HepG2 (cell line): ENCODE measurements around the gene SOST. TPM values are rescaled to one million over a fixed set of nuclear protein-coding genes. Genes with fewer than 3 reads are reported as not detected.

Source experiments
- ATM ChIP-seq: fragments of 450-650 bp; IDR thresholded peaks from 2 replicates; pipeline ENCODE4 v1.7.1; 2017; ENCODE audit warnings: mild to moderate bottlenecking, borderline replicate concordance
- CERS6 ChIP-seq: sonication (generic); formaldehyde crosslinking; IDR thresholded peaks from 2 replicates; pipeline ENCODE4 v1.5.0; 2020; ENCODE audit warnings: missing genetic modification reagents
- DNMT1 ChIP-seq: sonication (generic); formaldehyde crosslinking; IDR thresholded peaks from 2 replicates; pipeline ENCODE4 v1.5.1; 2020; ENCODE audit warnings: mild to moderate bottlenecking, missing genetic modification reagents
- MXD4 ChIP-seq: IDR thresholded peaks from 2 replicates; pipeline ENCODE4 v1.6.1; 2016; ENCODE audit warnings: mild to moderate bottlenecking, missing biosample characterization, missing genetic modification reagents
- ZBTB10 ChIP-seq: sonication (generic); formaldehyde crosslinking; IDR thresholded peaks from 2 replicates; pipeline ENCODE4 v1.4.0; 2020; ENCODE audit warnings: missing genetic modification reagents, borderline replicate concordance
- ZNF207 ChIP-seq: fragments of 450-650 bp; IDR thresholded peaks from 2 replicates; pipeline ENCODE4 v1.6.1; 2016; ENCODE audit warnings: antibody characterized with exemption, borderline replicate concordance
- ZNF234 ChIP-seq: sonication (generic); formaldehyde crosslinking; conservative IDR thresholded peaks from 2 replicates; pipeline ENCODE4 v1.5.1; 2020; ENCODE audit warnings: mild to moderate bottlenecking, missing genetic modification reagents
- ZNF329 ChIP-seq: sonication (generic); formaldehyde crosslinking; IDR thresholded peaks from 2 replicates; pipeline ENCODE4 v1.9.0; 2021; ENCODE audit warnings: low read depth, mild to moderate bottlenecking, missing genetic modification reagents
- ZNF547 ChIP-seq: sonication (generic); formaldehyde crosslinking; IDR thresholded peaks from 2 replicates; pipeline ENCODE4 v1.5.1; 2020; ENCODE audit warnings: mild to moderate bottlenecking, missing genetic modification reagents
- ZNF567 ChIP-seq: sonication (generic); formaldehyde crosslinking; IDR thresholded peaks from 2 replicates; pipeline ENCODE4 v1.8.1; 2023; ENCODE audit warnings: mild to moderate bottlenecking, missing genetic modification reagents, borderline replicate concordance
- ZSCAN20 ChIP-seq: sonication (generic); formaldehyde crosslinking; IDR thresholded peaks from 2 replicates; pipeline ENCODE4 v1.4.0; 2020; ENCODE audit warnings: missing genetic modification reagents, mild to moderate bottlenecking, borderline replicate concordance
- polyA plus RNA-seq, 8 experiments: library from polyadenylated mRNA; depleted of rRNA in 3 of 8; stranded (reverse) in 7 of 8; unstranded in 1 of 8; fragments of >200 nt; fragmentation: Illumina TruSeq in 4 of 8; extraction: Trizol in 4 of 8; gene quantifications; 2 replicates each; pipeline versions ENCODE4 v1.2.1 to v1.2.3, GENCODE V29; 2011 to 2016; ENCODE audit warnings: low read depth in 4 of 8, missing spikeins in 1 of 8, mixed read lengths in 1 of 8; ENCODE audit not compliant: insufficient read depth in 1 of 8
- total RNA-seq, 5 experiments: library from RNA; depleted of rRNA; stranded (reverse); fragments of >200 nt; fragmentation: Illumina TruSeq; extraction: Trizol; gene quantifications; 2 replicates each; pipeline ENCODE4 v1.2.3, GENCODE V29; 2016; ENCODE audit warnings: low read depth in 1 of 5
- TF ChIP-seq, protein P1 (sequence below): sonication (generic); formaldehyde crosslinking; IDR thresholded peaks from 2 replicates; pipeline ENCODE4 v1.4.0; 2020; ENCODE audit warnings: missing genetic modification reagents
- TF ChIP-seq, protein P2 (sequence below): sonication (generic); formaldehyde crosslinking; IDR thresholded peaks from 2 replicates; pipeline ENCODE4 v1.4.0; 2020; ENCODE audit warnings: missing genetic modification reagents
- TF ChIP-seq, protein P3 (sequence below): sonication (generic); formaldehyde crosslinking; IDR thresholded peaks from 2 replicates; pipeline ENCODE4 v1.9.0; 2022; ENCODE audit warnings: missing genetic modification reagents, mild to moderate bottlenecking, borderline replicate concordance
- TF ChIP-seq, protein P4 (sequence below): sonication (generic); formaldehyde crosslinking; IDR thresholded peaks from 2 replicates; pipeline ENCODE4 v1.5.0; 2020; ENCODE audit warnings: missing genetic modification reagents

SOST gene
- total and polyA plus RNA-seq, 2 of the 13 experiments (the other 11 are each of a cell fraction or from before 2014, with no cell fraction given) = not detected

DNA sequence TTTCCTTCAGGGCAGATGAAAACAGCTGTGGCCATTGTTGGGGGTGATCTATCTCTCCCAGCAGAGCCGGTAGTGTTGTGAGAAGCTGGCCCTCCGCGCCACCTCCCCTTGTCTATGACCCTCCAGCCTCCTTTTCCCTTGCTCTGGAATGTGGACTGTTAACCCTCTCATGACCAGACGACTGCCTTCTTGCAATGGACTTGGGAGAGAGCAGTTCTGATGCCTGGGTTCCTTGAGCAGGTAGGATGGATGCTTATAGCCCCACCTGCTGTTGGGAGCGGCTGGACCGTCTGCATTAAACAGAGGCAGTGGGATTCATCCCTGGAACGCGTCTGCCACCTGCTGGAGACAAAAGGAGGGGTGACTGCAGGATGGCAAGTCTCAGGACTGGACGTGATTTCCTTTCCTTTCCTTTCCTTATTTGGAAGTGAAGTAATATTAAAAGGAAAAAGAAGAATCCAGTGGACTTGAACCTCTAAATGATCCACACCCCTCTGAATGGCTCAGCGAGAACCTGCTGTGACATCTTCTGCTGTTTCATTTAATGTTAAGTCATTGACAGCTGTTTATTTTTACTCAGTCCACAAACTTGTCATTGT lies 1.8 kb upstream of the SOST start (continued):
- TF ChIP-seq, protein P1, sequence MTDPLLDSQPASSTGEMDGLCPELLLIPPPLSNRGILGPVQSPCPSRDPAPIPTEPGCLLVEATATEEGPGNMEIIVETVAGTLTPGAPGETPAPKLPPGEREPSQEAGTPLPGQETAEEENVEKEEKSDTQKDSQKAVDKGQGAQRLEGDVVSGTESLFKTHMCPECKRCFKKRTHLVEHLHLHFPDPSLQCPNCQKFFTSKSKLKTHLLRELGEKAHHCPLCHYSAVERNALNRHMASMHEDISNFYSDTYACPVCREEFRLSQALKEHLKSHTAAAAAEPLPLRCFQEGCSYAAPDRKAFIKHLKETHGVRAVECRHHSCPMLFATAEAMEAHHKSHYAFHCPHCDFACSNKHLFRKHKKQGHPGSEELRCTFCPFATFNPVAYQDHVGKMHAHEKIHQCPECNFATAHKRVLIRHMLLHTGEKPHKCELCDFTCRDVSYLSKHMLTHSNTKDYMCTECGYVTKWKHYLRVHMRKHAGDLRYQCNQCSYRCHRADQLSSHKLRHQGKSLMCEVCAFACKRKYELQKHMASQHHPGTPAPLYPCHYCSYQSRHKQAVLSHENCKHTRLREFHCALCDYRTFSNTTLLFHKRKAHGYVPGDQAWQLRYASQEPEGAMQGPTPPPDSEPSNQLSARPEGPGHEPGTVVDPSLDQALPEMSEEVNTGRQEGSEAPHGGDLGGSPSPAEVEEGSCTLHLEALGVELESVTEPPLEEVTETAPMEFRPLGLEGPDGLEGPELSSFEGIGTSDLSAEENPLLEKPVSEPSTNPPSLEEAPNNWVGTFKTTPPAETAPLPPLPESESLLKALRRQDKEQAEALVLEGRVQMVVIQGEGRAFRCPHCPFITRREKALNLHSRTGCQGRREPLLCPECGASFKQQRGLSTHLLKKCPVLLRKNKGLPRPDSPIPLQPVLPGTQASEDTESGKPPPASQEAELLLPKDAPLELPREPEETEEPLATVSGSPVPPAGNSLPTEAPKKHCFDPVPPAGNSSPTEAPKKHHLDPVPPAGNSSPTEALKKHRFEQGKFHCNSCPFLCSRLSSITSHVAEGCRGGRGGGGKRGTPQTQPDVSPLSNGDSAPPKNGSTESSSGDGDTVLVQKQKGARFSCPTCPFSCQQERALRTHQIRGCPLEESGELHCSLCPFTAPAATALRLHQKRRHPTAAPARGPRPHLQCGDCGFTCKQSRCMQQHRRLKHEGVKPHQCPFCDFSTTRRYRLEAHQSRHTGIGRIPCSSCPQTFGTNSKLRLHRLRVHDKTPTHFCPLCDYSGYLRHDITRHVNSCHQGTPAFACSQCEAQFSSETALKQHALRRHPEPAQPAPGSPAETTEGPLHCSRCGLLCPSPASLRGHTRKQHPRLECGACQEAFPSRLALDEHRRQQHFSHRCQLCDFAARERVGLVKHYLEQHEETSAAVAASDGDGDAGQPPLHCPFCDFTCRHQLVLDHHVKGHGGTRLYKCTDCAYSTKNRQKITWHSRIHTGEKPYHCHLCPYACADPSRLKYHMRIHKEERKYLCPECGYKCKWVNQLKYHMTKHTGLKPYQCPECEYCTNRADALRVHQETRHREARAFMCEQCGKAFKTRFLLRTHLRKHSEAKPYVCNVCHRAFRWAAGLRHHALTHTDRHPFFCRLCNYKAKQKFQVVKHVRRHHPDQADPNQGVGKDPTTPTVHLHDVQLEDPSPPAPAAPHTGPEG (CRISPR knock-in tag) = no peak
- TF ChIP-seq ZNF207 (no peak), ZNF329 (CRISPR knock-in tag) (no peak), ZNF547 (CRISPR knock-in tag) (peak; percentile 67; the same call in 1 of the 2 replicates), ZSCAN20 (no peak), ATM (no peak), CERS6 (no peak), MXD4 (CRISPR knock-in tag) (peak; percentile 73), DNMT1 (CRISPR knock-in tag) (no peak), ZNF234 (CRISPR knock-in tag) (no peak), ZBTB10 (CRISPR knock-in tag) (no peak), ZNF567 (CRISPR knock-in tag) (peak; percentile 69; the same call in 1 of the 2 replicates)
- TF ChIP-seq, protein P2, sequence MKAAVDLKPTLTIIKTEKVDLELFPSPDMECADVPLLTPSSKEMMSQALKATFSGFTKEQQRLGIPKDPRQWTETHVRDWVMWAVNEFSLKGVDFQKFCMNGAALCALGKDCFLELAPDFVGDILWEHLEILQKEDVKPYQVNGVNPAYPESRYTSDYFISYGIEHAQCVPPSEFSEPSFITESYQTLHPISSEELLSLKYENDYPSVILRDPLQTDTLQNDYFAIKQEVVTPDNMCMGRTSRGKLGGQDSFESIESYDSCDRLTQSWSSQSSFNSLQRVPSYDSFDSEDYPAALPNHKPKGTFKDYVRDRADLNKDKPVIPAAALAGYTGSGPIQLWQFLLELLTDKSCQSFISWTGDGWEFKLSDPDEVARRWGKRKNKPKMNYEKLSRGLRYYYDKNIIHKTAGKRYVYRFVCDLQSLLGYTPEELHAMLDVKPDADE (CRISPR knock-in tag) = no peak
- TF ChIP-seq, protein P3, sequence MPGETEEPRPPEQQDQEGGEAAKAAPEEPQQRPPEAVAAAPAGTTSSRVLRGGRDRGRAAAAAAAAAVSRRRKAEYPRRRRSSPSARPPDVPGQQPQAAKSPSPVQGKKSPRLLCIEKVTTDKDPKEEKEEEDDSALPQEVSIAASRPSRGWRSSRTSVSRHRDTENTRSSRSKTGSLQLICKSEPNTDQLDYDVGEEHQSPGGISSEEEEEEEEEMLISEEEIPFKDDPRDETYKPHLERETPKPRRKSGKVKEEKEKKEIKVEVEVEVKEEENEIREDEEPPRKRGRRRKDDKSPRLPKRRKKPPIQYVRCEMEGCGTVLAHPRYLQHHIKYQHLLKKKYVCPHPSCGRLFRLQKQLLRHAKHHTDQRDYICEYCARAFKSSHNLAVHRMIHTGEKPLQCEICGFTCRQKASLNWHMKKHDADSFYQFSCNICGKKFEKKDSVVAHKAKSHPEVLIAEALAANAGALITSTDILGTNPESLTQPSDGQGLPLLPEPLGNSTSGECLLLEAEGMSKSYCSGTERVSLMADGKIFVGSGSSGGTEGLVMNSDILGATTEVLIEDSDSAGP = peak; percentile 62; the same call in 1 of the 2 replicates
- TF ChIP-seq, protein P4, sequence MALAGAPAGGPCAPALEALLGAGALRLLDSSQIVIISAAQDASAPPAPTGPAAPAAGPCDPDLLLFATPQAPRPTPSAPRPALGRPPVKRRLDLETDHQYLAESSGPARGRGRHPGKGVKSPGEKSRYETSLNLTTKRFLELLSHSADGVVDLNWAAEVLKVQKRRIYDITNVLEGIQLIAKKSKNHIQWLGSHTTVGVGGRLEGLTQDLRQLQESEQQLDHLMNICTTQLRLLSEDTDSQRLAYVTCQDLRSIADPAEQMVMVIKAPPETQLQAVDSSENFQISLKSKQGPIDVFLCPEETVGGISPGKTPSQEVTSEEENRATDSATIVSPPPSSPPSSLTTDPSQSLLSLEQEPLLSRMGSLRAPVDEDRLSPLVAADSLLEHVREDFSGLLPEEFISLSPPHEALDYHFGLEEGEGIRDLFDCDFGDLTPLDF (CRISPR knock-in tag) = no peak
